Measurements from ENCODE around the gene ZDHHC12.
A peak's percentile ranks its signal among the peaks of the same experiment; 100 is the strongest.
"Not testable (repeated sequence)": the region's sequence is repeated elsewhere in the genome, so short reads cannot be mapped to it uniquely, and the experiment has no call there.

Gene ZDHHC12

GRCh38 chr9:128696923-128697707 is 26.8 kb downstream of the ZDHHC12 start:
- Mint-ChIP-seq H3K27me3 (ENCODE audit: low read depth) (no peaks in the 10 kb centered on the region), H3K4me3 (no peak overlapping the region), H3K9me3 (no peaks in the 10 kb centered on the region), H3K4me1 (peaks cover 7% of the 10 kb centered on the region), H3K27ac (peak overlapping the region in 1 of 3 experiments; percentile 59), H3K36me3 (ENCODE audit: low read depth) (peaks cover 43% of the 10 kb centered on the region)
- no peak for TF ChIP-seq CTCF (IDR thresholded peaks at IDR 0.05; ENCODE audit: unreplicated experiment in 3 of 3)

- peak overlapping the region in 1 of 3 experiments; percentile 32 for H3K4me3 Mint-ChIP-seq
- H3K4me1 Mint-ChIP-seq: peaks cover 14% of the 10 kb centered on the region
- H3K27me3 Mint-ChIP-seq (ENCODE audit: low read depth): no peaks in the 10 kb centered on the region
- H3K9me3 Mint-ChIP-seq: no peaks in the 10 kb centered on the region
- H3K36me3 Mint-ChIP-seq (ENCODE audit: low read depth): peaks cover 54% of the 10 kb centered on the region
- TF ChIP-seq CTCF (IDR thresholded peaks at IDR 0.05; ENCODE audit: unreplicated experiment in 3 of 3): no peak
- no peak overlapping the region for H3K27ac Mint-ChIP-seq
These were observed 29.6 kb downstream of the ZDHHC12 start for GRCh38 chr9:128694344-128694743.

GRCh38 chr9:128693738-128694137 is 30.2 kb downstream of the ZDHHC12 start:
- peaks cover 14% of the 10 kb centered on the region for H3K4me1 Mint-ChIP-seq
- H3K4me3 Mint-ChIP-seq; H3K9me3 Mint-ChIP-seq; H3K27me3 Mint-ChIP-seq (ENCODE audit: low read depth): not testable (repeated sequence)
- peaks cover 54% of the 10 kb centered on the region for H3K36me3 Mint-ChIP-seq (ENCODE audit: low read depth)
- H3K27ac Mint-ChIP-seq: peak overlapping the region in 1 of 3 experiments; percentile 1

- Mint-ChIP-seq H3K27ac (peak overlapping the region; percentile 84 to 97 (median 91)), H3K9me3 (no peaks in the 10 kb centered on the region), H3K36me3 (ENCODE audit: low read depth) (peaks cover 36% of the 10 kb centered on the region), H3K4me3 (peak overlapping the region; percentile 97 to 98 (median 97)), H3K4me1 (peaks cover 28% of the 10 kb centered on the region), H3K27me3 (ENCODE audit: low read depth) (no peaks in the 10 kb centered on the region)
- TF ChIP-seq CTCF (IDR thresholded peaks at IDR 0.05; ENCODE audit: unreplicated experiment in 3 of 3): no peak
These were observed 33.3 kb downstream of the ZDHHC12 start for GRCh38 chr9:128690684-128691034.

- Mint-ChIP-seq H3K4me1 (peaks cover 33% of the 10 kb centered on the region), H3K4me3 (peak overlapping the region; percentile 97 to 98 (median 97)), H3K27ac (peak overlapping the region; percentile 84 to 97 (median 91)), H3K9me3 (no peaks in the 10 kb centered on the region), H3K36me3 (ENCODE audit: low read depth) (peaks cover 36% of the 10 kb centered on the region), H3K27me3 (ENCODE audit: low read depth) (no peaks in the 10 kb centered on the region)
- TF ChIP-seq CTCF (IDR thresholded peaks at IDR 0.05; ENCODE audit: unreplicated experiment in 3 of 3): no peak
These were observed 33.9 kb downstream of the ZDHHC12 start for GRCh38 chr9:128689820-128690683.

GRCh38 chr9:128689293-128689774 is 34.6 kb downstream of the ZDHHC12 start:
- Mint-ChIP-seq H3K4me1 (peaks cover 40% of the 10 kb centered on the region), H3K27me3 (ENCODE audit: low read depth) (no peaks in the 10 kb centered on the region), H3K9me3 (no peaks in the 10 kb centered on the region), H3K4me3 (peak overlapping the region; percentile 64 to 74 (median 71)), H3K27ac (peak overlapping the region in 1 of 3 experiments; percentile 77), H3K36me3 (ENCODE audit: low read depth) (peaks cover 29% of the 10 kb centered on the region)
- TF ChIP-seq CTCF (IDR thresholded peaks at IDR 0.05; ENCODE audit: unreplicated experiment in 3 of 3): no peak
